Adipocyte (in vitro differentiated cells): ENCODE results near the gene FBXL14.

ENCODE experiments used
- DNase-seq: peaks from one replicate; pipeline ENCODE4 v3.0.0-alpha.2; 2015; ENCODE audit warnings: low read depth
- H3K27me3 ChIP-seq: replicated peaks from 2 replicates; pipeline ENCODE4 v1.7.0; 2013; ENCODE audit warnings: mild to moderate bottlenecking, low read length, moderate library complexity; ENCODE audit not compliant: control insufficient read depth, insufficient read depth
- H3K36me3 ChIP-seq: 2 replicates; pipeline ENCODE4 v1.7.0; 2013; ENCODE audit warnings: low read length, mild to moderate bottlenecking, moderate library complexity; ENCODE audit not compliant: control insufficient read depth, insufficient read depth, severe bottlenecking
- H3K4me1 ChIP-seq: 2 replicates; pipeline ENCODE4 v1.7.0; 2013; ENCODE audit warnings: mild to moderate bottlenecking, low read length, moderate library complexity; ENCODE audit not compliant: control insufficient read depth, insufficient read depth
- H3K4me3 ChIP-seq: 2 replicates; pipeline ENCODE4 v1.7.0; 2013; ENCODE audit warnings: mild to moderate bottlenecking, low read length, moderate library complexity
- H3K9ac ChIP-seq: 2 replicates; pipeline ENCODE4 v1.7.0; 2013; ENCODE audit warnings: mild to moderate bottlenecking, low read length, moderate library complexity
- H3K9me3 ChIP-seq: 2 replicates; pipeline ENCODE4 v1.7.0; 2013; ENCODE audit warnings: mild to moderate bottlenecking, low read length, moderate library complexity; ENCODE audit not compliant: control insufficient read depth

The FBXL14 gene

DNA sequence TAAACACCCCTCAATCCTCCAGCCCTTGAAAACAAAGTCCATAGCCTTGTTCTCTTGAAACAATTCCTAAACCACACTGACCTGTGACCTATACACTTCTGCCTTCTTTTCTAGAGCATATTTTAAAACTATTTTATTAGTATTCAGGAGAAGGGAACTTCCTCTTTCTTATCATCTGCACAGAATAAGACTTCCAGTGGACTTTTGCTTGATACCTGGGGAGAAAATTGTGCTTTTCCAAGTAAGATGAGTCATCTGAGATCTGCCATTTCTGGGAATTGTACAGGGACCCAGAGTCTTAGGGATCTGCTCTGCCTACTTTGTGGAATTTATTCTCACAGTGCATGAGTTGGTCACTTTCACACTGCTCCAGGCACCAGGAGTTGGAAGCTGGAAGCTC, 24.1 kb upstream of the FBXL14 start:
- Histone ChIP-seq H3K9ac (no peak overlapping the region), H3K27me3 (no peaks in the 10 kb centered on the region), H3K9me3 (no peaks in the 10 kb centered on the region), H3K4me1 (peaks cover 17% of the 10 kb centered on the region), H3K4me3 (peak overlapping the region; percentile 24), H3K36me3 (no peaks in the 10 kb centered on the region)
- DNase-seq: no peak

DNA sequence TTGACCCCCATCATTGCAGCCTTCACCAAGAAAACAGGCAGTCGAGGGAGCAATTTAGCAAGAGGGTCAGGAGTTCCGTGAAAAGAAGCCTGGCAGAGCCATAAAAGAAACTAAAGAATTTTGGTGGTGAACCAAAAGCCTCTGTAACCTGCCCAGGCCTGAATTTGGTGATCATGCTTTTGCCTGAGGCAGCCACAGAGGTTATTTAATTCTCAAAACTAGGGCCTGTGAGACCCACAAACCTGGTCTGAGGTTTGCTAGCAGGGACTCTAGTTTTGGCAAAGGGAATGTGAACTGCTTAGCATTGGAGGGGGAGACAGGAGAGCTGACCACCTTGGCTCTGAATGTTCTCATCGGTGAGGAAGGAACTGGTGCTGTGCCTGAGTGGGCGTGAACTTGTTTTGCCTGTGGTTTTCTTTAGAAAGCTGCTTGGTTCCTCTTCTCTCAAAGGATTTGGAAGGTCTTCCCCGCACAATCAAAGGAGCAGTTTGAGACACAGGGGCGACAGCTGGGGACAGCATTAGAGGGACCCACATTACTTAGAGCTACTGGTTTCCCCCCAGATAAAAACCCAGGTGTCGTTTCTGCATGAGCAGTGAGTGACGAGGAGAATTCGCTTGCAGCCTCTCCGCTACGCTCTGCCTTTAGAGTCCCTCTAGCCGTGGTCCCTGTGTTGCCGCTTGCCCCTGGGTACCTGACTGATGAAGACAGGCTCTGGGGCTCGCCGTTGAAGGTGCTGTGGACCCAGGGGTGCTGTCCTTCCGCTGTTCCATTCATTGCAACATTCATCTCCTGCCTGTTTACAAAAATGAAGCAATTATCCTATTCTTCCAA, 22.1 kb upstream of the FBXL14 start:
- H3K9ac ChIP-seq: no peak overlapping the region
- no peak for DNase-seq
- H3K36me3 ChIP-seq: no peaks in the 10 kb centered on the region
- H3K27me3 ChIP-seq: no peaks in the 10 kb centered on the region
- no peaks in the 10 kb centered on the region for H3K9me3 ChIP-seq
- peaks cover 32% of the 10 kb centered on the region for H3K4me1 ChIP-seq
- H3K4me3 ChIP-seq: no peak overlapping the region

DNA sequence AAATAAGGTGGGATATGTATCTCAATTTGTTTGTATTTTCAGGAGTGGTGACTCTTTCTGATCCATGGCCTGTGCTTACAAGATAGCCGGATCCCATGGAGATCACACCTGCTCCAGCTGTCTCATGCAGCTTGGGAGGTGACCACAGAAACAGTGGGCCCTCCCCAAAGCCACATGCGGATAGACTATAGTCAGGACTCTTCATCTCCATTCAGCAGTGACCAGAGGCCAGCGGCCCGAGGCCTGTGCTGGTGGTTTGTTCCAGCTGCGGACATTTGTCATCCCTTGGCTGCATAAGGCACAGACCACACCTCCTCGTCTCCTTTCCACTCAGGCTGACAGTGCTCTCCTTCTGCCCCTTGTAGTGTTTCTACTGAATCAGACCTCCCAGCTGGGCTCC, 20.0 kb upstream of the FBXL14 start:
- no peaks in the 10 kb centered on the region for H3K27me3 ChIP-seq
- peaks cover 31% of the 10 kb centered on the region for H3K4me1 ChIP-seq
- H3K4me3 ChIP-seq: no peak overlapping the region
- DNase-seq: no peak
- no peak overlapping the region for H3K9ac ChIP-seq
- no peaks in the 10 kb centered on the region for H3K9me3 ChIP-seq
- no peaks in the 10 kb centered on the region for H3K36me3 ChIP-seq

DNA sequence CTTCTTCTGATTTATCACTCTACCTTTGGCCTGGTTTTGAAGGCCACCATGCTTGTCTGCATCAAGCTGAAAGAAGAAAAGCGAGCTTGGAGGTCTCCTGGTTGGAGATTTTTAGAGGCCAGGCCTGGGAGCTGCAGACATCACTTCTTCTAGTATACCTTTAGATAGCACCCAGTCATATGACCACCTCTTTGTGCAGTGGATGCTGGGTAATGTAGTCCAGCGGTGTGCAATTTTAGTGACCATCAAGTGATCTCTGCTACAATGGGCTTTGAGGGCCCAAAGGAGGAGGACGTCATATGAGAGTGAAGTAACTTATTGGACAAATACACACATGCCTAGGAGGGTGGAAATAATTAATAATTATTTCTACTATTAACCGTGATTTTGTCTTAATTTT, 19.5 kb upstream of the FBXL14 start:
- H3K36me3 ChIP-seq: no peaks in the 10 kb centered on the region
- no peak for DNase-seq
- H3K9ac ChIP-seq: no peak overlapping the region
- H3K27me3 ChIP-seq: no peaks in the 10 kb centered on the region
- H3K9me3 ChIP-seq: no peaks in the 10 kb centered on the region
- H3K4me3 ChIP-seq: no peak overlapping the region
- peaks cover 31% of the 10 kb centered on the region for H3K4me1 ChIP-seq

- Histone ChIP-seq H3K4me3 (peak overlapping the region; percentile 48), H3K27me3 (no peaks in the 10 kb centered on the region), H3K36me3 (no peaks in the 10 kb centered on the region), H3K9me3 (no peaks in the 10 kb centered on the region), H3K4me1 (peaks cover 32% of the 10 kb centered on the region), H3K9ac (peak overlapping the region; percentile 72)
- DNase-seq: peak; percentile 93
Measured at GRCh38 chr12:1611803-1612572, 17.6 kb upstream of the FBXL14 start.

DNA sequence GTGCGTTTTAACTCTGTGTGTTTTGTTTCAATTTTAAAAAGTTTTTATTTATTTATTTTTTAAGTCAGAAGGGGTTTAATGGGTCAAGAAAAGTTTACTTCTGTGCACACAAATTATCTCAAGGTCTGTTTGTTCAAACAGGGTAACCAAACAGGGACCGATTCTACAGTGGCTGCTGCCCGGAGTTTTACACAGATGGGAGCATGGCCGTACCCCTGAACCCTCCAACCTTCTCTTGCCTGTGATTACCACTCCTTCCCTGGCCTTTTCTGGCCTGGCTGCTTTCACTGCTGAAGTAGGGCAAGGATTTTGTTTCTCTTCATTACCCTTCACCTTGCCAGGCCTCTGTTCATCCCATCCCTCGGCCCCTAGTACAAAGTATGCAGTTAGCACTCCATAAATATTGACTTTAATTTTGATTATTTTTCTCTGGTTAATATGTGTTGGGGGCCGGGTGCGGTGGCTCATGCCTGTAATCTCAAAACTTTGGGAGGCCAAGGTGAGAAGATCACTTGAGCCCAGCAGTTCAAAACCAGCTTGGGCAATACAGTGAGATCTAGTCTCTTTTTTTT, 15.8 kb upstream of the FBXL14 start:
- Histone ChIP-seq H3K4me3 (no peak overlapping the region), H3K36me3 (no peaks in the 10 kb centered on the region), H3K27me3 (no peaks in the 10 kb centered on the region), H3K4me1 (peaks cover 49% of the 10 kb centered on the region), H3K9me3 (no peaks in the 10 kb centered on the region), H3K9ac (no peak overlapping the region)
- no peak for DNase-seq

- Histone ChIP-seq H3K9ac (peak overlapping the region; percentile 54), H3K27me3 (no peaks in the 10 kb centered on the region), H3K9me3 (no peaks in the 10 kb centered on the region), H3K4me1 (peaks cover 52% of the 10 kb centered on the region), H3K4me3 (peak overlapping the region; percentile 21), H3K36me3 (no peaks in the 10 kb centered on the region)
- no peak for DNase-seq
Measured at GRCh38 chr12:1608713-1609119, 14.3 kb upstream of the FBXL14 start.

DNA sequence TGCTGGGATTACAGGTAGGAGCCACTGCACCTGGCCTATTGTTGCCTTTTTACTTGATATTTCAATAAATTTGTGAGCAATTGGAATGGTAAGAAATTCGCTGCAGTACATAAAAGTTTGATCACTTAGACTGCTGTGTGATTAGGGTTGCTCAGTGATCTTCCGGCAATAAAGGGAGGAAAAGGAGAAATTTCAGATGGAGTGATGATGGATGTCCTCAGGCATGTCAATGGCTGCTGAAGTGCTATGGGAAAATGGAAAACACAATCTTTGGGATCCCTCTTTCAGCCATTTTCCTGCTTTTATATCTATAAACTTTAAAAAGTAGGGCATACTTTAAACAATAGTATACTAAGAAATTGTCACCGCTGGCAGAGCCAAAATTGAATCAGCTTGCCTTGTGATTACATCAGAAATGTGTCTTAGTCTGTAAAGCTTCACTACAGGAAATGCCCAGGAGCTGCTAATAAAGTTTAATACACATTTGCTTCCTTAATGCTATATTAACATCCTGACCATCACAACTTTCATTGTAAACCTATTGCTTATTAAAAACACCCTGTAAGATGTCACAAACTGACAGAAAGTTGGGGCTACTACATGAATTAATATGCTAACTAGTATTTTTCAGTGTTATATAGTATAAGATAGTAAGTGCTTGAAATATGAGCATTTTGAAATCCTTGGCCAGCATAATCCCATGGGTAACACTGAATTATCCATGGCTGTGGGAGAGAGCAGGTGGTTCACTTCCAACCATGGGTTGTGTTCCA, 13.7 kb upstream of the FBXL14 start:
- no peaks in the 10 kb centered on the region for H3K9me3 ChIP-seq
- peak; percentile 50 for DNase-seq
- peak overlapping the region; percentile 54 for H3K9ac ChIP-seq
- H3K4me3 ChIP-seq: peak overlapping the region; percentile 21
- H3K36me3 ChIP-seq: no peaks in the 10 kb centered on the region
- no peaks in the 10 kb centered on the region for H3K27me3 ChIP-seq
- H3K4me1 ChIP-seq: peaks cover 52% of the 10 kb centered on the region

GRCh38 chr12:1606021-1606622, 11.7 kb upstream of the FBXL14 start:
- H3K9ac ChIP-seq: peak overlapping the region; percentile 89
- DNase-seq: peak; percentile 59
- no peaks in the 10 kb centered on the region for H3K9me3 ChIP-seq
- peak overlapping the region; percentile 84 for H3K4me3 ChIP-seq
- H3K36me3 ChIP-seq: no peaks in the 10 kb centered on the region
- H3K27me3 ChIP-seq: no peaks in the 10 kb centered on the region
- H3K4me1 ChIP-seq: peaks cover 34% of the 10 kb centered on the region

DNA sequence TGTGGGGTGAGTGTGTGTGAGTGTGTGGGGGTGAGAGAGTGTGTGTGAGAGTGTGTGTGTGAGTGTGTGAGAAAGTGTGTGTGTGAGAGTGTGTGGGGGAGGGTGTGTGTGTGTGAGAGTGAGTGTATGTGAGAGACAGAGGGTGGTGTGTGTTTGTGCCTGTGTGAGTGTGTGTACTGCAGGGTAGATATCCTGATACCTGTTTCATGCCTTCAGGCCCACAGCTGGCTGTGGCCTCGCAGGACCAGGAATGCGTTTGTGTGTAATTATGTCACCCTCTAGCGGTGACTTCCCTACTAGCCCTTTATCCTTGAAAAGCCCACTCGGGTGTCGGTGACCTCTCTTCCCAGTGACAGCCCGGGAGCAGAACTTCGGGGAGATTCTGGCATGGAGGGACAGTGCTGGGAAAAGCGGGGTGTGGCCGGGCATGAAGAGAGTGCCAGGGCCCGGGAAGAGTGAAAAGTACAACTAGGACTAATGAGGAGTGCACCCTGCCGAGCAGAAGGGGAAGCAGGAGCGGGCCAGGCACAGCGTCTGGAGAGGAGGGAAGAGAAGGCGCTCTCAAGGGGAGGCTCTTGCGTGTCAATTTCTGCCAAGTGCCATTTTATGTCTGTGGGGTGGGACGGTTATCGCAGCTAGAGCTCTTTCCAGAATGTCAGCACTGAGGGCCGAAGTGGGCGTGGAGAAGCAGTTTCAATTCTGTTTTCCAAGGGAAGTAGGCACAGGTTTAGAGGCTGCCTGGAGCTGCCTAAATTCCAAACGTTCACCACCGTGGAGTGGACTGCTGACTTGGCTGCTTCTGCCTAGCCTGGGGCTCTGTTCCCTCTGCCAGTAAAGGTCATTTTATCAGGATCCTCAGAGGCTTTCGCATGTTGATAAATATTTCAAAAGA, 11.0 kb upstream of the FBXL14 start:
- DNase-seq: peak; percentile 95
- H3K4me3 ChIP-seq: peak overlapping the region; percentile 84
- no peaks in the 10 kb centered on the region for H3K9me3 ChIP-seq
- no peaks in the 10 kb centered on the region for H3K36me3 ChIP-seq
- peak overlapping the region; percentile 89 for H3K9ac ChIP-seq
- peaks cover 33% of the 10 kb centered on the region for H3K4me1 ChIP-seq
- H3K27me3 ChIP-seq: no peaks in the 10 kb centered on the region
